Smooth muscle cell of bladder (primary cell): Measurements from ENCODE around the gene SLC25A26. TPM values are rescaled to one million over a fixed set of nuclear protein-coding genes. Genes with fewer than 3 reads are reported as not detected.

Experiments used
- total RNA-seq: library from RNA; depleted of rRNA; stranded (reverse); fragments of >200 nt; gene quantifications from 2 replicates; pipeline ENCODE4 v1.2.3, GENCODE V29; 2014

The SLC25A26 gene, protein sequence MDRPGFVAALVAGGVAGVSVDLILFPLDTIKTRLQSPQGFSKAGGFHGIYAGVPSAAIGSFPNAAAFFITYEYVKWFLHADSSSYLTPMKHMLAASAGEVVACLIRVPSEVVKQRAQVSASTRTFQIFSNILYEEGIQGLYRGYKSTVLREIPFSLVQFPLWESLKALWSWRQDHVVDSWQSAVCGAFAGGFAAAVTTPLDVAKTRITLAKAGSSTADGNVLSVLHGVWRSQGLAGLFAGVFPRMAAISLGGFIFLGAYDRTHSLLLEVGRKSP
- 13.4 and 20.6 TPM in 2 replicates for total RNA-seq

DNA sequence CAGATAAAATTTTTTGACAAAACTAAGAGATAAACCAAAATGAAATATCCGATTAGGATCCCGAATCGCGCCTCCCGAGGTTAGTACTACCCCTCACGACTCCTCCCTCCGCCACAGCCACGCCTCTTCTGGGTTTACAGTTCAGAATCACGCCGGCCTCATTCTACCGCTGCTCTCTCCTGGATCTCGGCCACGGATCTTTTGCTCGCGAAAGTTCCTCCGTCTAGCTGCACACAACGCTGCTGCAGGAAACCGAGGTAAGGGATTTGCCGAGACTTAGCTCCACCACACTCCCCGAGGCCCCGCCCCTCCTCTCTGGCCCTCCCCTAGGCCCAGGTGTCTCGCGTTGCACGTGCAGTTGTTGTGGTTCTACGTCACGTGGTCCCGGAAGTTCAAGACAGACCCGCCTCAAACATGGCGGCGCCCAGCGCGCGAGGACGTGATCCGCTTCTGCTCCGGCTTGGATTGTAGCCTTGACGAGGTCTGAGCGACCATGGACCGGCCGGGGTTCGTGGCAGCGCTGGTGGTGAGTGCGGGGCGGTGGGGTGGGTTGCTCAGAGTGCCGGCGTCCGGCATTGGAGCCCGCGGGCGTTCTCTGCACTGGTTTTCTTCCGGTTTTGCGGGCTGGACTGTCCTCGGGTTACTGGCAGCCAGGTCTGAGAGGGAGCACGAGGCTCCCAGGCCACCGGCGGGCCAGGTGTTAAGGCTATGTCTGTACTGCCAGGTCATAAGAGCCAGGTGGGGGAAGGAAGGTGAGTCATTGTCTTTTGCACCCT is at the start of gene SLC25A26:
Gene SLC25A26, plus strand, starts transcription at position 400 of the 776 bp plus-strand sequence. Its CDS starts 94 bp downstream, at position 494.

Other genes starting within 250 kb of the SLC25A26 start
- gene MAGI1, start 182.1 kb upstream of the SLC25A26 start, total RNA-seq = 15.5 and 36.0 TPM in 2 replicates